ENCODE data around the gene NOS1. TPM values are rescaled to one million over a fixed set of nuclear protein-coding genes. Genes with fewer than 3 reads are reported as not detected.

The NOS1 gene
- total RNA-seq, 1 donor from 2014 or later = under 0.01 TPM

DNA sequence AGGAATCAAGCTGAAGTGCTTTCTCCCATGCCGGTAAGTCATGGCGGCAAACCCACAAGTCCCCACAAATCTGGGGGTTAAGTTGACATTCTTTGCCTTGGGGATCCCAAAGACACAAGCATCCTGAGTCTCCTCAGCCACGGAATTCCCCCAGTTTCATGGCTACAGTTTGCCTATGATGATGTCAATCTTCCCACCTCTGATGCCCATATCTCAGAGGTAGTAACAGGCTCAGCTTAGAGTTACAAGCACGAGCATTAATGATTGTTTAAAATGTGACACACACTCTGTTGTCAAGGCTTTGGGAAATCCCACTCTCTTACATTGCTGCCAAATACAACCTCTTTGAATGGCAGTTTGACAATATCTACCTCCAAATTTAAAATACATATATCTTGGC is 22.3 kb downstream of the NOS1 start:
- TF ChIP-seq, protein P1, sequence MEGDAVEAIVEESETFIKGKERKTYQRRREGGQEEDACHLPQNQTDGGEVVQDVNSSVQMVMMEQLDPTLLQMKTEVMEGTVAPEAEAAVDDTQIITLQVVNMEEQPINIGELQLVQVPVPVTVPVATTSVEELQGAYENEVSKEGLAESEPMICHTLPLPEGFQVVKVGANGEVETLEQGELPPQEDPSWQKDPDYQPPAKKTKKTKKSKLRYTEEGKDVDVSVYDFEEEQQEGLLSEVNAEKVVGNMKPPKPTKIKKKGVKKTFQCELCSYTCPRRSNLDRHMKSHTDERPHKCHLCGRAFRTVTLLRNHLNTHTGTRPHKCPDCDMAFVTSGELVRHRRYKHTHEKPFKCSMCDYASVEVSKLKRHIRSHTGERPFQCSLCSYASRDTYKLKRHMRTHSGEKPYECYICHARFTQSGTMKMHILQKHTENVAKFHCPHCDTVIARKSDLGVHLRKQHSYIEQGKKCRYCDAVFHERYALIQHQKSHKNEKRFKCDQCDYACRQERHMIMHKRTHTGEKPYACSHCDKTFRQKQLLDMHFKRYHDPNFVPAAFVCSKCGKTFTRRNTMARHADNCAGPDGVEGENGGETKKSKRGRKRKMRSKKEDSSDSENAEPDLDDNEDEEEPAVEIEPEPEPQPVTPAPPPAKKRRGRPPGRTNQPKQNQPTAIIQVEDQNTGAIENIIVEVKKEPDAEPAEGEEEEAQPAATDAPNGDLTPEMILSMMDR (conservative IDR thresholded peaks at IDR 0.05; ENCODE audit: low read depth, low read length) = no peak
- no peak for DNase-seq (ENCODE audit: low read depth)
- H3K4me3 ChIP-seq (ENCODE audit: low read depth, low read length) = no peak overlapping the region

DNA sequence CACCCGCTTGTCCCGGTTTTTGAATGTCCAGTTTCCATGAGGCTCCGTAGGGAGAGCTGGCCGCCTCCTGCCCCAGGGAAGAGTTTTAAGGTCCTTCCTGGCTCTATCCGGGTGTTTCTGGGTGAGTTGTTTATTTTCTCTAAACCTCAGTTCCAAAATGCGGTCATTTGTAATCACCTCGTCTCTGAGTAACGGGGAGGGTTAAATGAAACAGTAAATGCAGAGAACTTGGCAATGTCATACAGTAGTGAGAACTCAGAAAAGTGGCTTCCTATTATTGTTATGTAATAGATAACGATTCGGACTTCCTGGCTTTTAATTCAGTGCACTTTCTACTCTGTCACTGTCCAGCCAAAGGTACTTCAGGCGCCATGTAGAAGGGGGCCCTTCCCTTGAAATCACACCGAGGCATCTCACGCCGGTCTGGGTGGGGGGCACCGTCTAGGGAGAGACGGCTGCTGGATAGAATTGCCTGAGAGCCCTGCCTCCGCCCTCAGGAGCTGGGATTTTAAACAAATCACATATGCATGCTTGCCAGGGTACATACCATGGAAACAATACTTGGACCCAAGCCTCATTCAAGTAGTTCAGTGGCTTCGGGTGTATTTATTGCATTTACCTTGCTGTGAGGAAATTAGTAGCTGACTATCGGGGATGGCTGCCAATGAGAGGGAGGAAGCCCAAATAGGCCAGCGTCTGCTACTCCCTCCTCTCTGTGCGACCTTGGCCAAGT is 26.4 kb downstream of the NOS1 start:
- TF ChIP-seq, protein P1 (conservative IDR thresholded peaks at IDR 0.05; ENCODE audit: low read depth, low read length) = no peak
- no peak for DNase-seq (ENCODE audit: low read depth)

DNA sequence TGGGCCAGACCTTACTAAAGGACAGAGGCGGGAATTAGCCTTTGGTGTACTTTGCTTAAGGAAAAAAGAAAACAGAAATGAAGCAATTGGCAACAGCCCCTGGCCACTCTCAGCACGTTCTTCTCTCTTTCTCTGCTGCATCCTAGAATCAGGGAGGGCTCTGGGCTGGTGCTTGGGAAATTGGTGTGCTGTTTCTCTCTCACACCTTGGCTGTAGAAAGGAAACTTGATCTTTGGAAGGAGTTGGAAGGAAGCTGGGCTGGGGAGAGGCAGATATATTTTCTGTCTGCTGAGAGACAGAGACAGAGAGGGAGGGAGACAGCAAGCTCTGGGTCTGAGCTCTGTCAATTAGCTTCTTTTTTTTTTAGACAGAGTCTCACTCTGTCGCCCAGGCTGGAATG is 27.4 kb downstream of the NOS1 start:
- DNase-seq (ENCODE audit: low read depth) = no peak
- TF ChIP-seq, protein P1 (conservative IDR thresholded peaks at IDR 0.05; ENCODE audit: low read depth, low read length) = no peak
- H3K4me3 ChIP-seq (ENCODE audit: low read depth, low read length) = no peak overlapping the region

More for the DNA sequence above, 26.4 kb downstream of the NOS1 start:
- H3K4me3 ChIP-seq (ENCODE audit: low read depth, low read length) = no peak overlapping the region

DNA sequence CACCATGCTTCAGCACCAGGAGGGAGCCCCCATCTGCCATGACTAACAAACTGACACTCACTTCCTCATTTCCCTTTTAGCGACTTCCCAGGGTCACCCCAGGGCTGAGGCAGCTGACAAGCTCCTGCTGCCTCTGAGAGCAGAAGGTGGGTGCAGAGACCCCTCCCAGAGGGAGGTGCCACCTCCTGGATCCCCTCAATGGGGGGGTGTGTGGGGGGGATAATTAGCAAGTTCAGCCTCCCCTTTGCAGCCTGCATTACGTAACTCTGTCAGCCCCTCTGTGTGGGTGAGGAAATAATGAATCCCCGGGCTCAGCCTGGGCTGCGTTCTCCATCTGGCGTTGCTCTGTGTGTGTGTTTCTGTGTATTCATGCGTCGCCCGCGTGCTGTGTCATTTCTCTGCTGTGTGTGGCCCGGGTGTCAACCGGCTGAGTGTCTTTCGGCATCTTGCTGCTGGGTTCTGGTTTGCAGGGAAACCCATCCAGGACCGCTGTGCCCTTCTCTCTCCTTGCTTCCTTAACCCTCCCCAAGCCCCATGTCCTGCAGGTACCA is 28.0 kb downstream of the NOS1 start:
- TF ChIP-seq, protein P1 (conservative IDR thresholded peaks at IDR 0.05; ENCODE audit: low read depth, low read length) = no peak
- no peak overlapping the region for H3K4me3 ChIP-seq (ENCODE audit: low read depth, low read length)
- no peak for DNase-seq (ENCODE audit: low read depth)

DNA sequence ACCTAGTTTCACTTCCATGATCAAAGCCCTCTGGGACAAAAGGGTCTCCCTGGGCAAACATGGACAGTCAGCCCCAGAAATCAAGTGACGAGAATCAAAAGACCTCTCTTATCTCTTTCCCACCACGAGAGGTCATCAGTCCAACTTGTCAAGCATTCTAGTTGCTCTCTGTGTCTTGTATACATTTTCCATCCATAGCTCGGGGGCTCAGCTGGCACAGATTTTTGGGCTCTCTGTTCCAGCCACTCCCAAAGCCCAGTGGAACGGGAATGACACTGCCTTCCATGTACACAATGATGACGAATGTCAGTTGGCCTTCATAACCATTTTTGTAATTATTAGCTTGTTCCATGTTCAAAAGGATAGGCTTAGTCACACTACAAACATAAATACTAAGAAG is 29.7 kb downstream of the NOS1 start:
- no peak for DNase-seq (ENCODE audit: low read depth)
- TF ChIP-seq, protein P1 (conservative IDR thresholded peaks at IDR 0.05; ENCODE audit: low read depth, low read length) = peak; percentile 16
- H3K4me3 ChIP-seq (ENCODE audit: low read depth, low read length) = no peak overlapping the region

DNA sequence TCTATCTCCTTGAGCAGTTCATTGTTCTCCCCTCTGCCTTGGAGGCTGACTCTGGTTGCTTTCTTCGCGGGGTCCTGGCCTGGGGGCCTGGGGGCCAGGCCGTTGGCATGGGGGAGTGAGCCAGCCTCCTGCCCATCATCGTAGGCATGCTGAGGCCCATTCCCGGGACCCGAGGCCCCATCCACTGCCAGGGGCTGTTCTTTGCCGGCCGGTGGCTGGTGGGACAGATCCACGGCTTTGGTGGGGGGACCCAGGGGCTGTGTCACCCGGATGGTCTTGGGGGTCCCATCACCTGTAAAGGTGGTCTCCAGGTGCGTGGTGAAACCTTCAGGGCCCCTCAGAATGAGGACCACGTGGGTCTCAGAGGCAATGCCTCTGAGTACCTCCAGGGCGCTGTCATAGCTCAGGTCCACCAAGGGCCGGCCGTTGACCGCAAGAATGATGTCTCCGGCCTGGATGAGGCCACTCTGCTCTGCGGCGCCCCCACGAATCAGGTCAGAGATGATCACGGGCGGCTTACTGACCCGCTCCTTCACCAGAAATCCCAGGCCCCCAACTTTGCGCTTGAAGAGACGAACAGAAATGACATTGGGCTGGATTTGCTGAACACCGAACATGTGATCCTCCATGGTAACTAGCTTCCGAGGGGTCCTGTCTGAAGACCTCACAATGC is 30.8 kb downstream of the NOS1 start:
- TF ChIP-seq, protein P1 (conservative IDR thresholded peaks at IDR 0.05; ENCODE audit: low read depth, low read length) = no peak
- H3K4me3 ChIP-seq (ENCODE audit: low read depth, low read length) = no peak overlapping the region
- DNase-seq (ENCODE audit: low read depth) = no peak

Data from epithelial cell of proximal tubule (primary cell).